H1 (cell line): Measurements from ENCODE around the gene GXYLT2. TPM values are rescaled to one million over a fixed set of nuclear protein-coding genes. Genes with fewer than 3 reads are reported as not detected.

ENCODE experiments used
- CTCF ChIA-PET: fragments of 300-600 bp; sonication (Branson Sonifier 250); formaldehyde crosslinking; loops from one replicate; lab custom pipeline; 2021; ENCODE audit not compliant: partially characterized antibody; lab: Charles Lee
- POLR2A ChIA-PET: fragments of 300-600 bp; sonication (Branson Sonifier 250); formaldehyde crosslinking; loops from one replicate; lab custom pipeline; 2021; ENCODE audit warnings: inconsistent platforms; ENCODE audit not compliant: partially characterized antibody; lab: Charles Lee
- DNase-seq, 2 experiments: peaks; one replicate each; pipeline versions ENCODE4 v3.0.0 to v3.0.0-alpha.2; 2010 to 2022; ENCODE audit warnings: low spot score in 2 of 2, low read depth in 1 of 2, mixed read lengths in 1 of 2
- FAIRE-seq: peaks from 2 replicates; lab custom pipeline; 2011; peaks lifted over from hg19 to GRCh38; lab: Jason Lieb, UNC
- H2AFZ ChIP-seq: 2 replicates; pipeline ENCODE4 v1.8.1; 2012; ENCODE audit warnings: low read length, inconsistent platforms
- H2AK5ac ChIP-seq: 2 replicates; pipeline ENCODE4 v1.6.1; 2013; ENCODE audit warnings: low read depth, low read length
- H2BK120ac ChIP-seq: replicated peaks from 2 replicates; pipeline ENCODE3; 2013; ENCODE audit warnings: low read depth, low read length, inconsistent platforms
- H2BK12ac ChIP-seq: 2 replicates; pipeline ENCODE4 v1.6.1; 2013; ENCODE audit warnings: low read depth, low read length
- H2BK15ac ChIP-seq: 2 replicates; pipeline ENCODE4 v1.6.1; 2013; ENCODE audit warnings: low read length
- H2BK20ac ChIP-seq: 2 replicates; pipeline ENCODE4 v1.6.1; 2013; ENCODE audit warnings: low read length
- H2BK5ac ChIP-seq: 2 replicates; pipeline ENCODE4 v1.6.1; 2013; ENCODE audit warnings: low read depth, low read length
- H3K14ac ChIP-seq: 2 replicates; pipeline ENCODE4 v1.6.1; 2013; ENCODE audit warnings: inconsistent platforms; ENCODE audit not compliant: insufficient read length
- H3K18ac ChIP-seq: 2 replicates; pipeline ENCODE4 v1.6.1; 2013; ENCODE audit warnings: low read length; ENCODE audit errors: extremely low read depth
- H3K23ac ChIP-seq: 2 replicates; pipeline ENCODE4 v1.6.1; 2013; ENCODE audit warnings: inconsistent platforms; ENCODE audit not compliant: insufficient read length
- H3K23me2 ChIP-seq: 2 replicates; pipeline ENCODE4 v1.6.1; 2013; ENCODE audit warnings: low read depth, low read length
- H3K27ac ChIP-seq: 2 replicates; pipeline ENCODE4 v1.6.1; 2011; ENCODE audit warnings: low read depth, low read length, inconsistent platforms
- H3K27me3 ChIP-seq, 4 experiments: replicated peaks in 1 of 4; 1 replicate in 1 of 4; 2 replicates in 3 of 4; pipeline versions ENCODE4 v1.6.1 to v1.8.1; 2011 to 2013; ENCODE audit warnings: low read length in 3 of 4, mild to moderate bottlenecking in 3 of 4, inconsistent platforms in 2 of 4, mixed read lengths in 2 of 4, moderate library complexity in 1 of 4; ENCODE audit not compliant: control insufficient read depth in 3 of 4, insufficient read depth in 3 of 4; ENCODE audit errors: extremely low read depth in 1 of 4
- H3K36me3 ChIP-seq, 4 experiments: 2 replicates each; pipeline versions ENCODE4 v1.6.1 to v1.8.1; 2011 to 2013; ENCODE audit warnings: mild to moderate bottlenecking in 4 of 4, low read length in 3 of 4, moderate library complexity in 2 of 4, control low read depth in 1 of 4, inconsistent platforms in 1 of 4; ENCODE audit not compliant: insufficient read depth in 4 of 4, control insufficient read depth in 2 of 4
- H3K4ac ChIP-seq: replicated peaks from 2 replicates; pipeline ENCODE3; 2013; ENCODE audit warnings: low read length, low read depth, mixed read lengths, inconsistent platforms; ENCODE audit not compliant: insufficient read length
- H3K4me1 ChIP-seq, 4 experiments: replicated peaks in 1 of 4; 1 replicate in 1 of 4; 2 replicates in 3 of 4; pipeline versions ENCODE4 v1.6.1 to v1.8.1; 2011 to 2013; ENCODE audit warnings: low read length in 3 of 4, inconsistent platforms in 2 of 4, mixed read lengths in 1 of 4; ENCODE audit not compliant: insufficient read depth in 4 of 4, control insufficient read depth in 3 of 4
- H3K4me2 ChIP-seq, 2 experiments: 2 replicates each; pipeline versions ENCODE4 v1.6.1 to v1.8.1; 2011 to 2013; ENCODE audit warnings: low read depth in 2 of 2, low read length in 2 of 2, control low read depth in 1 of 2, inconsistent platforms in 1 of 2, mild to moderate bottlenecking in 1 of 2; ENCODE audit not compliant: insufficient read depth in 1 of 2
- H3K4me3 ChIP-seq, 4 experiments: fragments of 200-600, 300-600 bp in 1 of 4; sonication (generic), shearing (Covaris generic), sonication (Bioruptor Twin) in 1 of 4; 2 replicates each; pipeline versions ENCODE4 v1.5.1 to v1.8.1; 2011 to 2016; ENCODE audit warnings: low read length in 4 of 4, low read depth in 3 of 4, control low read depth in 2 of 4, inconsistent platforms in 2 of 4, mild to moderate bottlenecking in 2 of 4, mixed read lengths in 1 of 4, moderate library complexity in 1 of 4; ENCODE audit not compliant: insufficient read depth in 2 of 4; ENCODE audit errors: extremely low read depth in 1 of 4
- H3K56ac ChIP-seq: replicated peaks from 2 replicates; pipeline ENCODE3; 2013; ENCODE audit warnings: low read depth, mild to moderate bottlenecking, mixed read lengths, low read length, inconsistent platforms; ENCODE audit not compliant: insufficient read length
- H3K79me1 ChIP-seq: 2 replicates; pipeline ENCODE4 v1.6.1; 2013; ENCODE audit warnings: low read depth, low read length, control low read depth
- H3K79me2 ChIP-seq, 2 experiments: 2 replicates each; pipeline versions ENCODE4 v1.6.1 to v1.8.1; 2012 to 2013; ENCODE audit warnings: low read length in 2 of 2, mild to moderate bottlenecking in 2 of 2, inconsistent platforms in 1 of 2; ENCODE audit not compliant: insufficient read depth in 2 of 2, control insufficient read depth in 1 of 2
- H3K9ac ChIP-seq, 4 experiments: replicated peaks in 1 of 4; 1 replicate in 1 of 4; 2 replicates in 3 of 4; pipeline versions ENCODE4 v1.6.1 to v1.8.1; 2011 to 2013; ENCODE audit warnings: low read depth in 3 of 4, low read length in 3 of 4, control low read depth in 2 of 4, mild to moderate bottlenecking in 2 of 4, moderate library complexity in 2 of 4, inconsistent platforms in 1 of 4; ENCODE audit errors: extremely low read depth in 1 of 4
- H3K9me3 ChIP-seq, 2 experiments: 2 replicates each; pipeline versions ENCODE4 v1.6.1 to v1.8.1; 2012 to 2013; ENCODE audit warnings: mild to moderate bottlenecking in 2 of 2, moderate library complexity in 2 of 2, control low read depth in 1 of 2, inconsistent platforms in 1 of 2, low read depth in 1 of 2, low read length in 1 of 2, mixed read lengths in 1 of 2; ENCODE audit not compliant: insufficient read depth in 2 of 2
- H4K20me1 ChIP-seq, 2 experiments: replicated peaks in 1 of 2; 2 replicates each; pipeline versions ENCODE3 to v1.8.1; 2011 to 2013; ENCODE audit warnings: inconsistent platforms in 2 of 2, low read length in 2 of 2, mild to moderate bottlenecking in 1 of 2; ENCODE audit not compliant: insufficient read depth in 2 of 2, control insufficient read depth in 1 of 2
- H4K5ac ChIP-seq: 2 replicates; pipeline ENCODE4 v1.6.1; 2013; ENCODE audit warnings: low read length, low read depth, mixed read lengths, inconsistent platforms; ENCODE audit not compliant: insufficient read length
- H4K8ac ChIP-seq: 2 replicates; pipeline ENCODE4 v1.8.0; 2013; ENCODE audit warnings: mild to moderate bottlenecking, moderate library complexity, low read length, inconsistent platforms; ENCODE audit not compliant: insufficient read depth; ENCODE audit errors: extremely low read depth
- H4K91ac ChIP-seq: replicated peaks from 2 replicates; pipeline ENCODE3; 2013; ENCODE audit warnings: low read length, mixed read lengths, inconsistent platforms; ENCODE audit not compliant: insufficient read length
- CEBPB ChIP-seq: IDR thresholded peaks from 2 replicates; pipeline ENCODE4 v1.6.1; 2012; ENCODE audit warnings: low read depth, low read length
- WGBS, 2 experiments: shearing (Covaris generic) in 1 of 2; methylation state at CpG; one replicate each; pipeline versions ENCODE4 v1.1.6 to v1.1.7; 2013 to 2015; ENCODE audit warnings: low lambda C conversion rate in 2 of 2, mixed read lengths in 2 of 2, inconsistent platforms in 1 of 2, low coverage in 1 of 2, missing lambda C conversion rate in 1 of 2; ENCODE audit not compliant: insufficient replicate concordance in 2 of 2, insufficient coverage in 1 of 2, insufficient read length in 1 of 2; ENCODE audit errors: extremely low coverage in 1 of 2, missing lambda C conversion rate in 1 of 2; 5-methylcytosine and 5-hydroxymethylcytosine counted together
- polyA plus RNA-seq, 7 experiments: library from polyadenylated mRNA; depleted of rRNA in 3 of 7; stranded (reverse) in 5 of 7; unstranded in 2 of 7; fragments of >200 nt in 5 of 7; fragments of 200-250 nt in 2 of 7; gene quantifications; 1 replicate in 5 of 7; 2 replicates in 1 of 7; 4 replicates in 1 of 7; pipeline versions ENCODE4 v1.2.1 to v1.2.3, GENCODE V29; 2011 to 2013; ENCODE audit warnings: missing spikeins in 2 of 7, mixed read lengths in 2 of 7
- total RNA-seq: library from RNA; stranded (reverse); fragmentation: NEBNext Ultra II Directional; extraction: Animal tissue kit (Norgen Biotek cat#: 25700); gene quantifications from 2 replicates; pipeline ENCODE4 v1.2.1, GENCODE V29; 2021

The GXYLT2 gene
- total and polyA plus RNA-seq, 2 of the 8 experiments (the other 6 are each of a cell fraction or from before 2014, with no cell fraction given) = 1.8 to 5.6 TPM

- Histone ChIP-seq H3K4me3 (no peak overlapping the region), H2BK20ac (no peak overlapping the region), H2BK15ac (no peak overlapping the region), H3K79me2 (no peaks in the 10 kb centered on the region), H2BK120ac (no peak overlapping the region), H4K5ac (no peak overlapping the region), H3K9me3 (no peaks in the 10 kb centered on the region), H3K36me3 (no peaks in the 10 kb centered on the region), H3K23ac (no peak overlapping the region), H3K14ac (no peak overlapping the region), H3K4ac (no peak overlapping the region), H4K91ac (no peak overlapping the region), H3K18ac (no peak overlapping the region), H3K56ac (no peak overlapping the region), H2BK12ac (no peak overlapping the region), H3K4me2 (no peak overlapping the region), H3K79me1 (no peaks in the 10 kb centered on the region), H3K27me3 (no peaks in the 10 kb centered on the region), H3K23me2 (no peaks in the 10 kb centered on the region), H2BK5ac (no peak overlapping the region), H2AFZ (no peak overlapping the region), H4K20me1 (no peaks in the 10 kb centered on the region), H3K27ac (no peak overlapping the region), H3K4me1 (no peaks in the 10 kb centered on the region), H3K9ac (no peak overlapping the region), H2AK5ac (no peak overlapping the region), H4K8ac (no peak overlapping the region)
- ChIA-PET CTCF (interaction anchor here (0.6 to 1.6 kb wide), 4 partner anchors 9 to 115 kb away, joined by 3 to 4 read pairs (median 4); no protein-coding TSS in a partner anchor), POLR2A (no interaction called here)
- no peak for TF ChIP-seq CEBPB
- 97% methylated on average over 8 of the region's 8 CpGs; no CpG with 5 or more reads in 1 of the 2 experiments for WGBS, 2 experiments
- DNase-seq (no peak), FAIRE-seq (no peak)
These were observed 31.7 kb downstream of the GXYLT2 start for GRCh38 chr3:72919520-72919919.
